Right lobe of liver (tissue), 4 donors: ENCODE data around the gene CHERP.

ENCODE experiments used
- CTCF ChIP-seq, 4 donors: fragments of 200-600 bp in 3 of 4; fragments of 450-650 bp in 1 of 4; IDR thresholded peaks; one replicate each; pipeline versions ENCODE4 v1.5.1 to v1.8.0; 2016 to 2022; ENCODE audit warnings: antibody characterized with exemption in 4 of 4, mild to moderate bottlenecking in 2 of 4
- POLR2A ChIP-seq: fragments of 450-650 bp; IDR thresholded peaks from one replicate; pipeline ENCODE4 v1.6.1; 2017; ENCODE audit warnings: antibody characterized with exemption, mild to moderate bottlenecking
- donor health status: DM: no; HTN: no; CAD: no.
- donor health status: DM: no; HTN: no; CAD: no.
- donor health status: DM: no; HTN: yes; CAD: no.

- no peak for TF ChIP-seq CTCF (IDR thresholded peaks at IDR 0.05)
- no peak for TF ChIP-seq POLR2A
Measured at GRCh38 chr19:16576690-16577530, 34.7 kb upstream of the CHERP start.
